HPDE6-E6E7 (cell line): ENCODE measurements around the gene LZTR1.

Source experiments
- DNase-seq: peaks from one replicate; pipeline ENCODE4 v3.0.0; 2011; ENCODE audit warnings: missing footprints; ENCODE audit errors: extremely low spot score

Gene LZTR1

GRCh38 chr22:20951151-20951931 is 30.8 kb upstream of the LZTR1 start:
- no peak for DNase-seq

DNA sequence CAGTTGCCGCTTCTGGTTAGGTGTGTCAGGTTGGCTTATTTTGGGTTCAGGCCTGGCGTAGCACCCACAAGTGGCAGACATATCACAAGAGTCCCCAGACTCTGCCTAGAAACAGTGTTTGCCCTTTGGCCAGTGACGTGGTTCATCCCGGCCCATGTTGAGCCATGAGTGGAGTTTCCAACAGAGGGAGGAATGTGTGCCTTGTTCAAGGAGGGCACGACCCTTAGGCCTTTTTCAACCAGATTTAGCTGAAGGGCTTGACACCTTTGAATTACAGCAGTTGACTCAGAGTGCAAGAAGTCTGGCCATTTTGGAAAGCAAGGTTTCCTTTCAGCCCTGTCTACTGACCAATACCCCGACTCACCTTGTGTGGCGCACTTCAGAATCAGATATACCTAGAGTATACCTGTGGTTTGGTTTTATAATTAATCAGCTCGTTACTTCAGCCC is 30.1 kb upstream of the LZTR1 start:
- DNase-seq, result no peak

DNA sequence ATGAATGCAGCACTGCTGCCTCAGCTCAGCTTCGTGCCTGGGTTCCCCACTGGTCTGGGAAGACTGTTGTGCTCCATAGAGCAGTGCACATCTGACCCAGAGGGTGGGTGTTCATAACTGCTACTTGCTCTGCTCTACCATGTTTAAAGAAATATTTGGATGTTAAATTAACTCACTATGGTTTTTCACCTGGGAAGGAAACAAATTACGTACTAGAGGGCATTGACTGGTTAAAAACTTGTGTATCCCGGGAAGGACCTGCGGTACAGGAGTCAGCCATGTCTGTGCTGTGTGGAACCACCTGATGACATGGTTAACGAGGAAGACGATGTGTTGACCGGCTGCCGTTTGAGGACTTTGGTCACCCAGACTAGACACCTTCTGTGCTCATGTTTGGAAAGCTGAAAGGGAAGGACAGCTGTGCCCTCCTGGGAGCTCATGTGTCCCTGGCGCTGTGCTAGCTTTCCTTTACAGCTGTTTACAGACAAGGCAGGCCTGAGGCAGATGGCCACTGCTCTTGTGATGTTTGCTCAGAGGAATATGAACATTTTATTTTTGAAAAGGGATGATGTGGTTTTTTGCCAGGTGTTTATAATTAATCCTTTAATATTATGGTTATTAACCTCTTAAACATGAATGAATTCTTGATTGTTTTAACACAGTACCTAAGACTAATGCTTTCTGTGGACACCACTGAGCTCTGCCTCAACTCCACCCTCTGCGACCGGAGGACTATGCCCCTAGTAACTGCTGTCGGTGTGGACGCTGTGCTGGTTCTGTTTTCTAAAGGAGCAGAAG is 29.4 kb upstream of the LZTR1 start:
- no peak for DNase-seq

DNA sequence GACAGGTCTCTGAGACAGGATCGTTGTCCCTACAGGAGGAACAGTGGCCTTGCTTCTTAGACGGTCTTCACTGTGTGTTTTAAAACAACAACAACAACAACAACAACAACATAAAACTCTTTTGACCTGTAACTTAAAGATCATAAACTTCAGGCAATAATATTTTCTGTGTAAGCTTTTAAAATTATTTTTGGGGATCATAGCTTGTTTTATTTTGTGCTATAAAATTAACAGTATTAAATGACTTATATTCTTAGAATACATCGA is 28.8 kb upstream of the LZTR1 start:
- no peak for DNase-seq

GRCh38 chr22:20953668-20954500 is 28.2 kb upstream of the LZTR1 start:
- DNase-seq, result peak; percentile 77

GRCh38 chr22:20955548-20955947 is 26.5 kb upstream of the LZTR1 start:
- no peak for DNase-seq

DNA sequence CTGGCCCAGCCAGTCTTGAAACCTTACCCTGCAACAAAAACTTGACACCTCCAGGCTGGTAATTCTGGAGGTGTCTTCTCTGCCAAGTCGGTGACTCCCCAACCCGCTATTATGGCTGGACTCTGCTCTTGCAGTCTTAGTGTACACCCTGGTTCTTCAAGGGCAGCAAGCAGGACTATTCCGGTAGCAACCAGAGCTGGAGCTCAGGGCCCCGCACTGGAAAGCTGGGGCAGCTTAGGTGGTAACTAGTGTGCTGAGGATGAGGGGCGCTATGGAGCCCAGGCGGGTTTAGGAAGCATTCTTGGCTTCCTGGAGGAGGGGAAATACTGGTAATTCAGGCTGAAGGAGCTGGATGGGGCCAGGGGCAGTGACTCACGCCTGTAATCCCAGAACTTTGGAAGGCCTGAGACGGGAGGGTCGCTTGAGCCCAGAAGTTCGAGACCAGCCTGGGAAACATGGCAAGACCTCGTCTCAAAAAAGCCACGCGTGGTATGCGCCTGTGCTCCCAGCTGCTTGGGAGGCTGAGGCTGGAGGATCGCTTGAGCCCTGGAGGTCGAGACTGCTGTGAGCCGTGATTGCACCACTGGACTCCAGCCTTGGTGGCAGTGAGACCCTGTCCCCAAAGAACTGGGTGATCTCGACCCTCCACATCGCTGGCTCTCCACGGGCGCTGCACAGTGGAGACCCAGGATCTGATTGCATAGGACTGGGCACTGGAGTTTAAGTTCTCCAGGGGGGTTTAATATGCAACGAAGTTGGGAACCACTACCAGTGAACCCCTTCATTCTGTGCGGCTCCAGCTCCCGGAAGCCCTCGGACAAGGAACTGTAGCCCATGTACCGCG is 25.6 kb upstream of the LZTR1 start:
- DNase-seq, result no peak

GRCh38 chr22:20957102-20957682 is 24.9 kb upstream of the LZTR1 start:
- DNase-seq, result no peak

GRCh38 chr22:20957683-20958431 is 24.2 kb upstream of the LZTR1 start:
- DNase-seq, result no peak

DNA sequence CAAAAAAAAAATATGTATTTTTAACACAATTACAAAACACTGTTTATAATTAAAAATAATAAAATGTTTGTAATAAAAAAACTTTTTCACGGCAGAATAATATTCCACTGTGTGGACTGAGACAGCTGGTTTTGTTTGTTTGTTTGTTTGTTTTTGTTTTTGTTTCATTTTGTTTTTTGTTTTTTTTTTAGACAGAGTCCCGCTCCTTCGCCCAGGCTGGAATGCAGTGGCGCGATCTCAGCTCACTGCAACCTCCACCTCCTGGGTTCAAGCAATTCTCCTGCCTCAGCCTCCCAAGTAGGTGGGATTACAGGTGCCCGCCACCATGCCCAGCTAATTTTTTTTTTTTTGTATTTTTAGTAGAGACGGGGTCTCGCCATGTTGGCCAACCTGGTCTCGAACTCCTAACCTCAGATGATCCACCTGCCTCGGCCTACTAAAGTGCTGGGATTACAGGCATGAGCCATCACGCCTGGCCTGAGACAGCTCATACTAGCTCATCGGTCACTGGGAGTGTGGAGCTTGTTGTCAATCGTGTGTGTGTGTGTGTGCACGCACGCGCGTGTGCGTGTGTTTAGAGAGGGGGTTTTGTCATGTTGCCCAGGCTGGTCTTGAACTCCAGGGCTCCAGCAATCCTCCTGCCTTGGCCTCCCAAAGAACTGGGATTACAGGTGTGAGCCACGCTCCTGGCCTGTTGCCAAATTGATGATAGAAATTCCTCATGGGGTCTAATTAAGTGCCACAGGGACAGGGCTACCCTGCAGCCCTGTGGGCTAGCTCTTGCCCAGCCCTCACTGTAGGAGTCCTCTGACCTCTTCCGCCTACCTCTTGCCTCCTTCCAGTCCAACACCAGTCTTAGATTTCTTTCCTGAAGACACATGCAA is 22.3 kb upstream of the LZTR1 start:
- DNase-seq, result no peak

DNA sequence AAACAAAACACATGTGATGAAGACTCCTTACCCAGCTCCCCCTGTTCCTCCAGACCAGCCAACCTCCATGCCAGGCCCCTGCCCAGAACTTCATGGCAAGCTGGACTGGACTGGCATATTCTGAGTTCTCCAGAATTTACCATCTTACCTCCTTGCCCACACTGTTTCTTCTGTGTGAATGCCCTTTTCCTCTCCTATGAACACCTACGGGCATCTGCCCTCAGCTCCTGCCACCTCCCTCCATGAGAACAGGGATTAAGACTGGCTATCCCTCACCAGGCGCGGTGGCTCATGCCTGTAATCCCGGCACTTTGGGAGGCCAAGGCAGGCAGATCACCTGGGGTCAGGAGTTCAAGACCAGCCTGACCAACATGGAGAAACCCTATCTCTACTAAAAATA is 21.5 kb upstream of the LZTR1 start:
- DNase-seq, result no peak

GRCh38 chr22:20962491-20962945 is 19.6 kb upstream of the LZTR1 start:
- DNase-seq, result no peak

DNA sequence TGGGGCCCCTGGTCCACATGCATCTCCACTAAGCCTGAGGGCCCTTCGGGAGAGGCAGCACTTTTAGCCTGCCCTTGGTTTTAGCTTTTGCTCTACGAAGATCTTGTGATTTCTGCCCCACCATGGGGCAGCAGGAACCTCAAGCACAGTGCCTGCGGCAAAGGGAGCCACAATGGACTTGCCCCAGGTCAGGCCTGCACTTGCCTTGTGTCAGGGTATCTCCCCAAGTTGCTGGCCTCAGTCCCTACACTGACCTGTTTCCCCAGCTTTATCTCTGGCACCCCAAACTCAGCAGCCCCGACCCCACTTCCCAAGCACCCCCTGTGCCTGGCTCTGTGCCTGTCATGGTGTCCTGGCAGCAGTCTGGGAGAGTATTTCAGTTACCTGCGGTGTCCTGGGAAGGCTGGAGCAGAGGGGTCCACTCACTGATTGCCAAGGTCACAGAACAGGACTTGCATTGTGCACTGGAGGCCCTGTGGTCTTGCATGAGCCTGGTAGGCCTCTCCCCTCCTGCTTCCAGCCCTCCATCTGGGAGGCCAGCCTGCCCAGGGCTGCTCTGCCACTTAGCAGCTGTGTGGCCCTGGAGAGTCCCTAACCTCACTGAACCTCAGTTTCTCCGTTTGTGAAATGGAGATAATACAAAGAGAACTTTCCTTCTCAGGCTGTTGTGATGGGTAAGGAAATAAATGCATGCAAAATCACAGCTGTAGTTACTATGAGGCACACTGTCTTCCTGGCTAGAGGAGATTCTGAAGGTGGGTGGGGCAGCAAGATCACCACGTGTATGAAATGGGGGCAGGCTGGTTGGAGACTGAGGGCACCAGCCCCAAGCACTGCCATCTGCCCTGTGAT is 18.7 kb upstream of the LZTR1 start:
- DNase-seq, result no peak

DNA sequence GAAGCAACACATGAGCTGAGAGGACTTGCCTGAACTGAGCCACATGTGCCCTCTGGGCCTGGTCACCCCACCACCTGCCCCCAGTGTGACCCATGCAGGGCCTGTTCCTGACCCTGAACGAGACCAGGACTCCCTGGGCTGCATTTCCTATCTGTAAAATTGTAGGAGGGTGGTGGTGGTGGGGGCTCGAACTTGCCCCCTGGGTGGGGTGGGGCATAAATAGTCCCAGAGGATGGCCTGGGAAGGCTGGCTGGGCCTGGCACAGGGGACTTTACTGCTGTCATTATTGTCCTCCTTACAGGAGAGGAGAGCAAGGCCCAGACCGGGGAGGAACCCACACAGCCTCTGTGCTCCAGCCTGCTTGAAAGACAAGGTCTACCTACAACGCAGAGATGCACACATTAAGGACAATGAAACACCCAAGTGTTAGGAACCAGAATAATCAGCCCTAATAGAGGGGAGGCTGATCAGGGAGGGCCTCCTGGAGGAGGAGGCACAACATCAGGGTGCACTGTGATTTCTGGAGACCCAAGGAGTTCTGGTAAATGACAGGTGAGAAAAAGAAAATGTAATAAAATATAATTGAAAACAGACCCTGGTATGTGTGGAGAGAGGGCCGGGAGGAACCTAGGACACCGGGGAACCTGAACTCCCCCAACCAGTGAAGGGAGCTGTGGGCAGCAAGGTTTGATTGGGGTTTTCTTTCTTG is 17.9 kb upstream of the LZTR1 start:
- DNase-seq, result no peak

DNA sequence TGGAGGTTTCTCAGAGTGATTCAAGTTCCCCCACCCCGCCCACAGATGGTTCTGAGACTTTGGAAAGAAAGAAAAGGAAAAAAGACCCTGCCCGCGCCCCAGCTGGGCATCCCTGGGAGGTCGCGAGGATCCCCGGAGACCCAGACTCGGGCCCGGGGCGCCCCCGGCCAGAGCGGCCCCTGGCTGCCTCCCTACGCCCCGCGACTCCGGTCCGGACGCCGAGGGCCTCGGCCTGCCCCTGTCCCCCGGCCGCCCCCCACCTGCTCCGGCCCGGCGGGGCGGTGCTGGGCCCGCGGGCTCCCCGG is 17.3 kb upstream of the LZTR1 start:
- no peak for DNase-seq

DNA sequence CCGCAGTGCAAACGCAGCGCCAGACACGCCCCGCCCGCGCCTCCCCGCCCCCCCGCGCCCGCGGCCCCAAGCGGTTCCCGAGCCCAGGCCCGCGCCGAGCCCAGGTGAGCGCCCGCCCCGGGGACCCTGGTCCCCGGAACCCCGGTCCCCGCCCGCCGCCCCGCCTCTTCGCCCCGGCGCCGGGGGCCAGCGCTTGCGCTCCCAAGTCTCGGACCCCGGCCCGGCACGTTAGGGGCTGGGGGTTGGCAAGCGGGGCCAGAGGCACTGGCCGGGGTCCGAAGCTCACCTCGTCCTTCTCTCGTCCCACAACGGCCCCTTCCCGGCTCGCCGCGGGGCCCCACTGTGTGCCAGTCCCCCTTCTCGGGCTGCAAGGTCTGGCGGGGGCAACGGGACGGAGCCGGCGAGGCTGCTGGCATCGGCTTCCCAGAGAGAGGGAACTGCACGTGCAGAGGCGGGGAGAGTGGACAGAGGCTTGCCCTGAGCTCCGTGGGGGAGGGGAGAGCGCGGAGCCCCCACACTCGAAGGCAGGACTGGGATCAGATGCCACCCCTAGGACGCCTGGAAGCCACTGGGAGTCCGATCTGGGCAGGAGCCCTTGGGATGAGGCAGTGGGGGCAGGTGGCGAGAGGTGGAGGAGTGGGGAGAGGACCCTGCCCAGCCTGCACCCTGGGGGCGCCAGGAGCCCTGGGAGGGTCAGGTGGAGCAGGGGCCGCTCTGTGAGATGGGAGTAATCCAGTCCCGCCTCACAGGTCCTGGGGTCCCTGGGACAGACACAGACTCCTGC is 16.8 kb upstream of the LZTR1 start:
- no peak for DNase-seq
